Fibroblast of peridontal ligament (primary cell): ENCODE measurements around the gene TNNI3K.
A peak's percentile ranks its signal among the peaks of the same experiment; 100 is the strongest.

Source experiments
- DNase-seq: peaks from one replicate; pipeline ENCODE4 v3.0.0-alpha.2; 2010; ENCODE audit errors: extremely low read depth

The TNNI3K gene

DNA sequence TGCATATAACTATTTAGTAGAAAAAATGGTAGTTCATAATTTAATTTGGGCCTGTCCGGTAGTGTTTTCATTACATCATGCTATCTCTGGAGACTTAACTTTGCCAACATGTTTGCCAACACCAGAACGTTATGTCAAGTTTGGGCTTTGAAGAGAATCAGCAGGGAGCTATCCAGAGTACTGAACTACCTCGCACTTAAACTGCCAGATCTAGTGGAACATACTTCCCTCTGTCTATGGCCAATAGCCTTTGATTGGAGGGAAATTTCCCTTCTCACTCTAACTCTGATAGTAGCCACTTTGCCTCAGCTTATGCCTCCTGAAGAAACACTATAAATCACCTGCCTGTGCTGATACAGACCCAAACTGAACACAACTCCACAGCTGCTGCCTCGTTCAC, 267.2 kb downstream of the TNNI3K start:
- peak; percentile 85 for DNase-seq

DNA sequence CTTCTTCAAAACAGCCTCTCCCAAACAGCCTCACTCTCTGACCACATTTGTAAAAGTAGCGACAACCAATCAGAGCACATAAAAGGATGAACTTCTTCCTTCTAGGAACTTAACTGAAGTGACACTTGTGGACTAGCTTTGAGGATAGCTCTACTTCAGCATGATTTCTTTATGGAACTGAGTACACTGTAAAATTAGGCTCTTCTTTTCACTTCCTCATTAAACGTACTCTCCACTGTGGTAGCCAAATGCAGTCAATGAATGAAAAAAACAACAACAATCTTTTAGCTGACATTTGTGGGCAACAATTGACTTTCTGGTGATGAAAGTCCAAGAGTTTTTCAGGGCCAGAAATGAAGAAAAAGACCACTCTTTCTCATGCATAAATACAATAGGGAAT, 267.7 kb downstream of the TNNI3K start:
- DNase-seq: no peak

DNA sequence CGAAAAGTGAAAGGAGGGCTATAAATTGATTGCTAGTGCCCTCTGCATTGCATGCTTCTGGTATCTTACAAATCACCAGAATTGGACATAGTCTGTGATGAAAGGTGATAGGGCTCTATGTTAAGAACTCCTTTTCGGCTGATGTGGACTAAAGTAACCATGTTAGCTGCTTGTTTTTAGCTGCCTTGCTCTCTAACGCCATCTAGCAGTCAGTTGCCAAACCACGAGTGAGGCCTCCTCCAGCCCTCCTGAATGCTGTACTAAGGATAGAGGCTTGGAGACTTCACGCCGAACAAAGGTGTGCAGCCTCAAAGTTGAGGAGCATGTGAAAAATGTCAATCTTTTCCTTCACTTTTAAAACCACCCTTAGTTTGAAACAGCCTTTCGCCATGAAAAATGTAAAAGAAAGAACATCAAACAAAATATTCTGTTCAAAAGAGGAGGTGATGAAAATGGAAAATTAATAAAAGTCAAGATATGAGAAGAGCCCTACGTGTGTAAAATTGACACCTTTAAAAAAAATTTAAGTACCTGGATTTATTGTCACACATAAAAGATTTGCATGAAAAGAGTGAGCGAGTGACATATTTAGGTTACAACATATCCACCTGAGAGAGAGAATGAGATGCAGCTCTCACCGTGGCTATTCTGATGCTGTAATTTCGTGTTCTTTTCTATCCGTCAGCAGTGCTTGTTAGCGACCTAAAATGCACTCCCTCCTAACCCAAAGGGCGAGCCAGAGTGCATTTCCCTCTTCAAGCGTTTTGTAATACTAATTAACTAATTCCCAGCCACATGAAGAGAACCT, 269.1 kb downstream of the TNNI3K start:
- DNase-seq: peak; percentile 64

DNA sequence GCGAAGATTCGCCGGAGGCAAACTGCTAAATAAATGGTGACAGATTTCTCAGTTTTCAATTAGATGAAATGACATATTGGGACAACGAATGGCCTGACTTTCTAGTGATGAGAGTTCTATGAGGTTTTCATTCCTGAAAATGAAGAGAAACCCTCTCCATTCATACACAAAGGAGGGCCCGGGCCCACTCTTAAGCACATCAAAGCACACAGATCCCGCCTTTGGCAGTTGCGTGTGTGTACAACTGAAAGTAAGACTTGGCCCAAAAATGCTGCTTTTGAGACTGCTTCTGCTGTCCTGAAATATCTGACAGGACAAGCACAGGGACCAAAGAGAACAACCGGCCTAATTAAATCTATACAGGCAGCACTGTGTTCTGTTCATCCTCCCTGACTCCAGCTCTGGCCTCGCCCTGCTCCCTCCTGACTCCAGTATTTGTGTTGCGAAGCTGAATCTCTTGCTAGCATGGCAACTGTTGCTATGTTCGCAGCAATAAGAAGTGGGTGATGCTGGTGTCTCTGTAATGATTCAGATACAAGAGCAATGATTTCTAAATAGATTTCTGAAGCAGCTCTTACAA, 269.8 kb downstream of the TNNI3K start:
- no peak for DNase-seq

DNA sequence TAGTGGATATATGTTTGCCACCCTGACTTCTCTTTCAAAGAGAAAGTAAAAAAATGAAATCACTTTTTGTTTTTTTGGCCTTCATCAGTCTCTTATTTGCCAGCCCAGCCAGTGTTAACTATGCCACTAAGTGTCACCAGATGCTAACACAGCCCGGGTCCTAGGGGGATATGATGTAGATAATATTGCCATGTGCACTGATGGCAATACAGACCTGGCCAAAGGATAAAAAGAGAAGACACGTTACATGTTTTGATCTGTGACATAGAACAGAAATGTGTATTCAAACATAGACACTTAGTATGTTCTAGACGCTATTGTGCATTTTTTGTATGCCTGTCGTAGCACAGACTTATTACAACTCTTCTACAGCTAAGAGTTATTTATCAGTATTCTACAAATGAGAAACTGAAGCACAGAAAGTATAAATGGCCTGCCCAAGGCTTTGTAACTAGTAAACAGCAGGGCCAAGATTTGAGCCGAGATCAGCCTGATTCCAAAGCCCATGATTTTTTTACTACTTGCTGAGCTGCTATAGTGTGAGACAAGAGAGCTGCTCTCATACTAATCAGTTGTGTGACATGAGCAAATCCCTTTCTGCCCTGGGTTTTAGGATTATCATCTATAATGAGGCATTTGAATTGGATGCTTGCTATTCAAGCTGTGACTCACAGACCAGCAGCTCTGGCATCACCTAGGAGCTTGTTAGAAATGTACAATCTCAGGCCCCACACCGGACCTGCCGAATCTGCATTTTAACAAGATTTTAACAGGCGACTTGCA, 270.9 kb downstream of the TNNI3K start:
- DNase-seq: no peak

DNA sequence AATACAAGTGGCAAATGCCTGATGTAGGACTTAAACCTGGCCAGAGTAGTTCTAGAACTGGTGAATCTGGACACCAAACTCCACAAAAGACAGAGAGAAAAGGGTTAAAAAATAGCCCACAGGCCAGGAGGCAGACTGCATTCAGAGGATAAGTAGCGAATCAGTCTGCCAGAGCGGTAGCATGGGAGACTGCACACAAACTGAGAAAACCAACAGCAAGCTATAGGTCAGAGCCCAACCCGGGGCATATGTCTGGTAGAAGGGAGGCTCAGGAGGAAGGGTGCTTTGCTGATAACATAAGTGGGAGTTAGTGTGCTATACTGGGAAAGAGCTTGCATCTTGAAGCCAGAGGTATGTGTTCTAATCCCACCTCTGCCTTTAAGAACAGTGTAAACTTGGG, 273.3 kb downstream of the TNNI3K start:
- no peak for DNase-seq

DNA sequence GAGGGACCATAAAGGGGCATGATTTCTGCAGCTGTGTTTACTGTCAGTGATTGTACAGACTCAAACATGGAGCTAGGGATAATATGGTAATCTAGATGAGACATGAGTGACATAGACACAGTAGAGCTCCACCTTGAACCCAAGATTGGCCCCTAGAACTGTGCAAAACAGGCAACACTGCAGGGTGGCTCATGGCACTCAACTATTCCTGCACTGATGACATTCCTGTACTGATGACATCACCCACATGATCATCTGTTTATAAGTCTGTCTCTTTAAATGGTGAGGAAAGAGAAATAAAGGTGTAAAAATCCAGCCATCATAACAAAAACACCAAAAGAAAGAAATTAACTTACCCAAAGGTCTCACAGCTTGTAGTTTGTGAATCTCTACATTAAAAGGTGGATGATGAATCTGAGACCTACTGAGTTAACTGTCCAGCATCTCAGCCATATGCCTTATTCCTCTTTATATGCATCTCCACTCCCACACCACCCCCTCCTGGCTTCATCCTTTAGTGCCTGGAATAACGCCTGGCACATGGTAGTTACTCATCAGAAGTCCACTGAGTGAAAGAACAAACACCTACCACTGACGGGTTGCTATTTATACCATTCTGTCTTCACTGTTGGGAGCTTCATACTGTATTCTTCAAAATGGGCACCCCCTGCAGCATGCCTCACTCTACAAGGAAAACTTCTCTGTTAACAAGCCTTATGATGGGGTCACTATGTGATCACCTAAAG, 277.2 kb downstream of the TNNI3K start, which contains the start of gene LRRC53:
Gene LRRC53, minus strand, starts transcription at position 442 of the 746 bp plus-strand sequence. CDS start 29,262 bp downstream, outside the sequence.
- no peak for DNase-seq

DNA sequence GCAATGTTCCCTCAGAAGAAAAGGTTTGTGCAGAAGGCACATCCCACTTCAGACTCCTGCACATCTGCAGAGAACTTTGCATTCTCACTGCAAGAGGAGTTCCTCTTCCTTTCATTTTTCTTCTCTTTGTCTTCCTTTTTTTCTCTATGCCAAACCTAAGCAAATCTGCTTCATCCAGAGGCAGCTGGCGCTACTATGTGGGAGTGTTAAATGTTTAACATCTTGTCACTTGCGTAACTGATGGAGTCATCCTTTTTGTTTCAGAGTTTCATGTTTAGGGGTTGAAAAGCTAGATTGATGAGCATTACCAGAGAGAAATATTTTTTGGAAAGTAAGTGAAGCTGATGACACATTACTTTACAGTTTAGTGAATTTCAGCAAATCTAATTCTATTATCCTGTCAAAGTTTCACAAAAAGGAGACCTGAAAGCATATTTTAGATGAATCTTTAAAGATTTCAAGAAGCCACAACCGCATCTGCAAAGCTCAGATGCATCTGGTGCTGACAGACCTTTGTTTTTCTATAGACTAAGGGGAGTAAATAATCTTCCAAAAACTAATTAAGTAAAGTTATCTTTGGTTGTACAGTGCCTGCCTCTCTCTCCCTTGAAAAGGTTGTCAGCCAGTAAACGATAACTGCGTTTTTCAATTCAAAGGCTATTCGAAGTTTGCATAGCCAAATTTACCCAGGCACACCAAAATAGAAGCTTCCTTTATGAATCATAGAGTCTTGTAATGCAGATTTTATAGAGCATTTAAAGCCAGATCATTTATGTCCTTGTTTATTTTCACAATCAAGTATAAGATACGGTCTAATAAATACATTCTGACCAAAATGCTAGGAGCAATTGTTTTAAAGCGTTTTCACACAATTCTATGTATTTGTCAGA, 278.5 kb downstream of the TNNI3K start:
- peak; percentile 21 for DNase-seq

DNA sequence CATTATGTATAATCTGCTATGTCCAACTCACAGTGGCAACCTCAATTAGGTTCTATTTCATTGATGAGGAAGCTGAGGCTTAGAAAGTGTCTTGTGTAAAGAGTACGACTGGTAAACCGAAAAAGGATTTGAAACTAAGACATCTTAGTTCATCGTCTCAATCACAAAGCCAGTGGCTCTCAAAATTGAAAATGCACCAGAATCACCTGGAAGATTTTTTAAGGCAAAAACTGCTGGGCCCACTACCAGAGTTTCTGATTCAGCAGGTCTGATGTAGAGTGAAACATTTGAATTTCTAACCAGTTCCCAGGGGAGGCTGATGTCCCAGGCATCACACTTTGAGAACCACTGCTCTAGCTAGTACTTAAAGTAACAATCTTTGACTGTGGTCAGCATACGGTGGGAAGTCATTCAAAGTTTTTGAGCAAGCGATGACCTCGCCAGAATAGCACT, 282.4 kb downstream of the TNNI3K start:
- DNase-seq: no peak

DNA sequence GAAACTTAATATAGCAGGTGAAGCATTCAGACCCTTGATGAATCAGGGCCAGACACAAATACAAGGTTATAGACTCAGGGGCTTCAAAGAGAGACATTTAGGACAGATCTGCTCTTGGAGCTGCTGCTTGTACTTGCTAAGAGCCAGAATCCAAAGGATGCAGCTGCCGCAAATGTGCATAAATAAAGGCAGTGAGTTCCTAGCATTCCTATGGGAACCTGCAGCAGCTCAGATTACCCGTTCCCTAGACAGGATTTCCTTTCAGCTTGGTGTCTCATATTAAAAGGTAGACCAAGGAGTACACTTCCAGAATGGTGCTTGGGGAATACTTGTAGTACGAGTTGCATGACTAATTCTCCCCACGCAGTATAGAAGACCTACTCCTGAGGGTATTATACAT, 287.0 kb downstream of the TNNI3K start:
- DNase-seq: no peak

DNA sequence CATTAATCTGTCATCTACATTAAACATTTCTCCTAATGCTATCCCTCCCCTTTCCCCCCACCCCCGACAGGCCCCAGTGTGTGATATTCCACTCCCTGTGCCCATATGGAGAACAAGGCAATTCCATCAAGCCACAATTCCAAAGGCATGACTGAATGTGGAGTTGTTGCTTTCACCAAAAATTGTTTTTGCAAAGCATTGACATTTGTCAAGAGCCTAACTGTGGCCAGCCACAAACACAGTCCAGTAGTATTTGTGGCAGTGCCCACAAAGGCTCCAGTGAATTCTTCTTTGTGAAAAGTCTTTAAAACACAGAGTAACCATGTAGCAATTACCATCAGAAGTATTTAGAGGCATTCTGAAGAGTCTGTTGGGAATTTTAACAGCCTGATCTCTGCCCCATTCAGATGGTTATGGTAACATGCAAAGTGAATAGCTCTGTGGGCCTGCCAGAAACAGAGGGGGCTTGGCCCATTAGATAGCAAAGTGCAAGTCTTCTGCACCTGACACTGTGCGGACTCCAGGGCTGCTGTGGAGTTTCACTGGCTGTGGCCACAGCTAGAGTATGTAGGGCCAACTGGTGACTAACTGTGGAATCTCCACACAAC, 288.8 kb downstream of the TNNI3K start:
- peak; percentile 15 for DNase-seq

DNA sequence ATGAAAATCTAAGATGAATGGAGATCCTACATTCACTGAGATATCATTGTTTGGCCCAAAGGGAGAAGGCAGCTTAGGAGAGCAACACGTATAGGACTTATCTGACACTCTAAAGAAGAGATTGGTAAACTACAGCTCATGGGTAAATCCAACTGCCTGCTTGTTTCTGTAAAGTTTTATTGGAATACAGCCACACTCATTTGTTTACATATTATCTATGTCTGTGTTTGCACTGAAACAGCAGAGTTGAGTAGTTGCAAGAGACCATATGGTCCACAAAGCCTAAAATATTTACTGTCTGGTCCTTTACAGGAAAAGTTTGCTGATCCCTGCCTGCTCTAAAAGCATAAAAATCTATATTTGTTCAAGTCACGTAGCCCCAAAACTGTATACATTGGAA, 291.5 kb downstream of the TNNI3K start:
- DNase-seq: peak; percentile 26

DNA sequence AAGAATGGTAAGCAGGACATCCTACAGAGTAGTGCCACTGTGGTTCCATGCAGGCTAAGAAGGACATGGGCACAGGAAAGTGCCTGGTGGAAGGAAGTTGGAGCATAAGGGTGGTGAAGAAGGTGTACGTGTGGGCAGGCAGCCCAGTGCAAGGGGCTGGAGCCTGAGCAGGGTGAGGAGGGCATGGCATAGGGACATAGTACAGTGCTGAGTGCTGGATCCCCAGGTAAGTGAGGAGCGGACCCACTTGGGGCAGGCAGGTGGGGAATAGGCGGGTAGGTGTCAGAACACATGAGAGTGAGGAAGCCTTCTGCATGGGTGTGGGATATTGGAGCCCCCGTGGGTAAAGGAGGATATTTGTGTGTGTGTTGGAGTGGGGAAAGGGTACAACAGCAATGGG, 292.9 kb downstream of the TNNI3K start:
- DNase-seq: no peak

DNA sequence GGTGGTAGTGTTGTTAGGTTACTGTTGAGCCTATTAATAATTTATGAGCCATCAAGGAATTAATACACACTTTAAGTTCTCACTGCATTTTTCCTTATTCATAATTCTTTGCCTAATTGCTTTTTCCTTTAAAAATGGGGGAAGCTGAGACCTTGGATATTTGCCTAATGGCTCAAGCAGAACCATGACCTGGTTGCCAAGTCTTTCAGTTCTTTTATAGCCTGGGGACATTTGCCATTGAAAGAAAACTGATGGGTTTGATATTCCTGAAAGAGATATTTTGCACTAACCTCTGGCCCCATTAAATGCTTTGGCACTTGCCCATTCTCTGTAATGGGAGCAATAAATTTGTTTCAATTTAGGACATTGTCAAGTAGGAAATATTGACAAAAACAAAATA, 295.7 kb downstream of the TNNI3K start:
- DNase-seq: no peak

DNA sequence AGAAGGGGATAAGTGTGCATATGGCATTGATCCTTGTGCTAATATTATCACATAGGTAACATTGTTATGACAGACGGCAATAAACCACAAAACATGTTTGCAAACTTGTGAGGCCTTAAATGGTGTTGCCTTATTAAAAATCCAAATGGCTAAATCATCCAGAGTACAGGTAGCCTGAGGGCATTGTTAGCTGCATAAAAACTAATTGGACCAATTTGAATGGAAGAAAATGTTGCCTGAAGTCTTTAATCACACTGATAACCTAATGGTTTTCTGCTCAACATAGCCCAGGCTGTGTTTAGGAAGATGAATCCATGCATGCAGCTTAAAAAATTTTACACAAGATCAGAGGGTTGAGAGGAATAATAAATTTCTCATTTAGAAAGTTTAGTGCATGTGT, 296.6 kb downstream of the TNNI3K start:
- no peak for DNase-seq

DNA sequence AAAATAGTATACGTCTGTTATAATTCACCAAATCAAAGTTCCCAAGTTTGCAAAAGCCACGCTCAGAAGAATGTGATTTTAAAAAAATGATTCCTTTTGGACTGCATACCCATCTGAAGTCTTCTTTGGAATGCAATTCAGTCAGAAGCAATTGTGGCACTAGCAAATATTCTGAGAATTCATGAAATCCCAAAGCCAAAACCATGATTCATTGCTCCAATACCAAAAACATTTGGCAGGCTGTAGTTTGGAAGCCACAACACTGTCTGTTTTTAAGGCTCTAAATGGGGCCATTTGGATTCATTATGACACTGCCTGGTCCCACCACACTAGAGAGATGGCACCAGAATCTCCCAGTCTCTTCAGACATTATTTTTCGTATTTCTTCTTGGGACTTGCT, 299.1 kb downstream of the TNNI3K start:
- peak; percentile 88 for DNase-seq

DNA sequence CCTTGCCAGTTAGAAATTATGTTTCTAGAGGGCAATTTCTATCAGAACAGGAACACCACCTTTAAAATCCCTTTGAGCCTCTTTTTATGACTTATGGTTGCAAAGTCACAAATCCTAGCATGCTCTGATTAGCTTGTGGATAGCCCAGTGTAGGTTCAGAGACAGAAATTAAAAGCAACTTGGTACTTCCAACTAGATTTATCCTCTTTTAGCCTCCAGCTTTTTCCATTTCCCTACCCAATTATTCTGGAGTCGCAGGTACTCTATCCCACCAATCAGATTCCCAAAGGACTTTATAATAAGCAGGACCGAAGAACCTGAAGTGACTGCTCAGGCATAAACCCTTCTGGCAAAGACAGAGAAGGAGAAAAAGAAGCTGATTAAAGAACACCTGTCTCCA, 310.6 kb downstream of the TNNI3K start:
- no peak for DNase-seq

DNA sequence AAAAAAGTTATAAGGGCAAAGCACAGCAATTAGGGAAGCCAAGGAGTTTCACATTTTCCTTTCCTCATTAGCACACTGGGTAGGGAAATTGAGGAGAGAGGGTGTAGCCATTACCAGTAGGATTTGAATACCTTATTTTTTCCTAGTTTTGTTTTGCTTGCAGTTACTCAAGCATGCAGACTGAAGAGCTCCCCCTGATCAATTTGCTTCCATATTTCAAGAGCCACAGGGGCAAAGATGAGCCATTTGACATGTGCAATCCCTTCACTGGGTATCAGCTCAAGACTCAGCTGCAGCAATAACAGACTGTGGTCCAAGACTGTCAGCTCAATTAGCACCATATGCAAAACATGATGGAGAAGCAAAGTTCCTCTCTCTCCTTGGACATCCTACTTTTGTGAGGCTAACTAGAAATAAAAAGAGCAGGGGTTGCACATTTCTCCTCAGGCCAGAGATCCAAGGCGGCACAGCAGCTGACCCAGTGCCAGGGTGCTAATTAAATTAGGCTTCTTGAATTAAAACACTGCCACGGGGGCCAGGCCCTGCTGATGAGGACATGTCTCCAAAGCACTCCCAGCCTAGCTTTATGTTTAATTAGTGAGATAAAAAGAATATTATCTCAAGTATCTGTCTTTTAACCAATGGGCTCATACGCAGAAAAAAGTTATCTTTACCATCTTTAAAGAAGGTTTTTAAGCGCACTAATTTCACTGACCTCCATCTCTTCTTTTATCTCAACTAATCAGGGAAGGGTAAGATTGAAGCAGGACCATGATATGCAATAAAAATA, 314.0 kb downstream of the TNNI3K start:
- no peak for DNase-seq

DNA sequence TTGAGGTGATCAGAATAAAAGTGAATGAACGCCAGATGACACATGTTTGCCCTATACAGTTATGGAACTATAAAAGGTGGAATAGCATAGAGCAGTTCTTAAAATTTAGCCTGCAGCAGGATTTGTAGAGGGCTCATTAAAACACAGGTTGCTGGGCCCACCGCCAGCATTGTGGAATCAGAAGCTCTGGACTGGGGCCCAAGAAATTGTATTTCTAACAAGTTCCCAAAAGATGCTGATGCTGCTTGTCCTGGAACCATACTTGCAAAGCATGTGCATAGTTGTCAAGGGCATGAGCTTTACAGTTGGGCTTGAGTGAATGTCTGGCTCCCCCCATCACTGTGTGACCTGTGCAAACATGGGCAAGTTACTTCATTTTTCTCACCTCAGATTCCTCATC, 314.7 kb downstream of the TNNI3K start:
- DNase-seq: no peak
